Fibroblast of lung (primary cell): ENCODE measurements around the gene APLF. TPM values are rescaled to one million over a fixed set of nuclear protein-coding genes. Genes with fewer than 3 reads are reported as not detected.

Experiments used
- DNase-seq, 2 donors: peaks; one replicate each; pipeline versions ENCODE4 v3.0.0 to v3.0.0-alpha.2; 2010; ENCODE audit warnings: low read depth in 2 of 2
- H2AFZ ChIP-seq: 2 replicates; pipeline ENCODE4 v1.5.1; 2012; ENCODE audit warnings: low read length, control low read depth, inconsistent platforms
- H3K27ac ChIP-seq: 2 replicates; pipeline ENCODE4 v1.5.1; 2011; ENCODE audit warnings: low read length, control low read depth; ENCODE audit not compliant: insufficient read depth
- H3K27me3 ChIP-seq: 2 replicates; pipeline ENCODE4 v1.5.1; 2011; ENCODE audit warnings: mild to moderate bottlenecking, low read length; ENCODE audit not compliant: control insufficient read depth, insufficient read depth
- H3K36me3 ChIP-seq: 2 replicates; pipeline ENCODE4 v1.5.1; 2011; ENCODE audit warnings: low read length; ENCODE audit not compliant: control insufficient read depth, insufficient read depth
- H3K4me1 ChIP-seq: 2 replicates; pipeline ENCODE4 v1.5.1; 2011; ENCODE audit warnings: low read length; ENCODE audit not compliant: control insufficient read depth, insufficient read depth; ENCODE audit errors: extremely low read depth
- H3K4me2 ChIP-seq: 2 replicates; pipeline ENCODE4 v1.5.1; 2011; ENCODE audit warnings: low read length, control low read depth; ENCODE audit not compliant: insufficient read depth; ENCODE audit errors: extremely low read depth
- H3K4me3 ChIP-seq, 4 experiments: fragments of 200-600 bp in 1 of 4; sonication (generic) in 1 of 4; replicated peaks in 1 of 4; 2 replicates each; pipeline ENCODE4 v1.5.1; 2011 to 2016; ENCODE audit warnings: low read length in 4 of 4, low read depth in 3 of 4, mild to moderate bottlenecking in 3 of 4, control low read depth in 2 of 4, inconsistent platforms in 1 of 4, mixed read lengths in 1 of 4; ENCODE audit not compliant: insufficient read depth in 1 of 4; ENCODE audit errors: control extremely low read depth in 1 of 4
- H3K79me2 ChIP-seq: 2 replicates; pipeline ENCODE4 v1.5.1; 2012; ENCODE audit warnings: mild to moderate bottlenecking, low read length, inconsistent platforms; ENCODE audit not compliant: control insufficient read depth, insufficient read depth
- H3K9ac ChIP-seq: 2 replicates; pipeline ENCODE4 v1.5.1; 2011; ENCODE audit warnings: mild to moderate bottlenecking, low read length, control low read depth; ENCODE audit not compliant: insufficient read depth
- H3K9me3 ChIP-seq: 2 replicates; pipeline ENCODE4 v1.5.1; 2012; ENCODE audit warnings: low read depth, low read length; ENCODE audit not compliant: control insufficient read depth, insufficient read depth
- H4K20me1 ChIP-seq: 2 replicates; pipeline ENCODE4 v1.5.1; 2011; ENCODE audit warnings: low read length; ENCODE audit not compliant: control insufficient read depth, insufficient read depth; ENCODE audit errors: extremely low read depth
- CTCF ChIP-seq, 2 donors: IDR thresholded peaks in 1 of 2; conservative IDR thresholded peaks in 1 of 2; 1 replicate in 1 of 2; 2 replicates in 1 of 2; pipeline ENCODE4 v1.5.1; 2011 to 2012; ENCODE audit warnings: low read length in 2 of 2, control low read depth in 1 of 2, inconsistent platforms in 1 of 2, low read depth in 1 of 2, mild to moderate bottlenecking in 1 of 2
- EZH2 ChIP-seq: IDR thresholded peaks from 2 replicates; pipeline ENCODE4 v1.5.1; 2012; ENCODE audit warnings: low read length, control low read depth, mild to moderate bottlenecking; ENCODE audit errors: missing control alignments
- polyA plus RNA-seq, 2 donors: library from polyadenylated mRNA; depleted of rRNA in 1 of 2; stranded (reverse) in 1 of 2; unstranded in 1 of 2; fragments of >200 nt; gene quantifications; 2 replicates each; pipeline ENCODE4 v1.2.1, GENCODE V29; 2011 to 2012; ENCODE audit warnings: missing spikeins in 1 of 2
- total RNA-seq: library from RNA; depleted of rRNA; stranded (reverse); fragments of >200 nt; gene quantifications from 2 replicates; pipeline ENCODE4 v1.2.1, GENCODE V29; 2014

The APLF gene
- total and polyA plus RNA-seq, 2 donors (not counting 1 experiment from before 2014, with no cell fraction given): 1.6 to 9.4 TPM

- no peak for DNase-seq
- H3K4me2 ChIP-seq: no peak overlapping the region
- no peak overlapping the region for H3K27ac ChIP-seq
- H3K9ac ChIP-seq: no peak overlapping the region
- H3K36me3 ChIP-seq: no peaks in the 10 kb centered on the region
- no peaks in the 10 kb centered on the region for H3K27me3 ChIP-seq
- H4K20me1 ChIP-seq: no peaks in the 10 kb centered on the region
- no peaks in the 10 kb centered on the region for H3K4me1 ChIP-seq
- no peak for TF ChIP-seq CTCF (conservative IDR thresholded peaks at IDR 0.05 in 1 of 2, IDR thresholded peaks at IDR 0.05 in 1 of 2; ENCODE audit: low read depth in 1 of 2, low read length in 2 of 2)
- no peak for TF ChIP-seq EZH2
- no peak overlapping the region for H3K4me3 ChIP-seq
- H2AFZ ChIP-seq: no peak overlapping the region
- H3K79me2 ChIP-seq: no peaks in the 10 kb centered on the region
- no peaks in the 10 kb centered on the region for H3K9me3 ChIP-seq
These were observed 135.7 kb downstream of the APLF start for GRCh38 chr2:68603059-68603458.

GRCh38 chr2:68604077-68604476 lies 136.7 kb downstream of the APLF start:
- Histone ChIP-seq H3K4me1 (no peaks in the 10 kb centered on the region), H3K79me2 (no peaks in the 10 kb centered on the region), H3K4me3 (no peak overlapping the region), H3K36me3 (no peaks in the 10 kb centered on the region), H3K9ac (no peak overlapping the region), H3K27ac (no peak overlapping the region), H3K9me3 (no peaks in the 10 kb centered on the region), H4K20me1 (no peaks in the 10 kb centered on the region), H3K4me2 (no peak overlapping the region), H2AFZ (no peak overlapping the region), H3K27me3 (no peaks in the 10 kb centered on the region)
- TF ChIP-seq CTCF (conservative IDR thresholded peaks at IDR 0.05 in 1 of 2, IDR thresholded peaks at IDR 0.05 in 1 of 2; ENCODE audit: low read depth in 1 of 2, low read length in 2 of 2) (no peak), EZH2 (no peak)
- no peak for DNase-seq

- no peaks in the 10 kb centered on the region for H3K27me3 ChIP-seq
- TF ChIP-seq EZH2 (no peak), CTCF (conservative IDR thresholded peaks at IDR 0.05 in 1 of 2, IDR thresholded peaks at IDR 0.05 in 1 of 2; ENCODE audit: low read depth in 1 of 2, low read length in 2 of 2) (no peak)
- no peaks in the 10 kb centered on the region for H3K4me1 ChIP-seq
- no peak overlapping the region for H2AFZ ChIP-seq
- H3K4me2 ChIP-seq: no peak overlapping the region
- H3K27ac ChIP-seq: no peak overlapping the region
- H3K36me3 ChIP-seq: no peaks in the 10 kb centered on the region
- H3K9ac ChIP-seq: no peak overlapping the region
- no peaks in the 10 kb centered on the region for H3K9me3 ChIP-seq
- DNase-seq: no peak
- H3K4me3 ChIP-seq: no peak overlapping the region
- H4K20me1 ChIP-seq: no peaks in the 10 kb centered on the region
- no peaks in the 10 kb centered on the region for H3K79me2 ChIP-seq
These were observed 138.6 kb downstream of the APLF start for GRCh38 chr2:68605939-68606338.
